ENCODE data around the gene WWP2. TPM values are rescaled to one million over a fixed set of nuclear protein-coding genes. Genes with fewer than 3 reads are reported as not detected.

Gene WWP2
- total RNA-seq, 1 donor from 2014 or later, result 39.9 TPM

DNA sequence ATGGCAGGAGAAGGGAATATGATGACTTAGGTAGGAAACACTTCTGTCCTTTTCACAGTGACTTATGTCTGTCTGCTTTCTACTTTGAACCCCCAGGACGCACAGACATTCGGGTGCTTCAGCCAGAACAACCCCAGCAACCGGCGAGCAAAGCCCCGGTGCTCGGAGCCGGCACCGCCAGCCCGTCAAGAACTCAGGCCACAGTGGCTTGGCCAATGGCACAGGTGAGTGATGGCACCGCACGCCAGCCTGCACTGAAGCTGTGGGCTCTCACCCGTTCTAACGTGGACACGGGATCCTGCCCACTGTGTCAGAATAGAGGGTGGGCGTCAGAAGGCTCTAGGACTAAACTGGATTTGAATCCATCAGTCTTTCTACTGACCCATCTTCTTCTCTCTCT is 109.6 kb downstream of the WWP2 start:
- Mint-ChIP-seq H3K27me3 (ENCODE audit: low read depth) (no peaks in the 10 kb centered on the region), H3K9me3 (ENCODE audit: low read depth) (peaks cover 4% of the 10 kb centered on the region), H3K4me3 (ENCODE audit: unreplicated experiment) (no peak overlapping the region), H3K36me3 (ENCODE audit: low read depth) (peaks cover 19% of the 10 kb centered on the region), H3K4me1 (ENCODE audit: low read depth) (no peaks in the 10 kb centered on the region), H3K27ac (ENCODE audit: unreplicated experiment) (no peak overlapping the region)
- DNase-seq (ENCODE audit: low spot score), result no peak
- TF ChIP-seq CTCF (IDR thresholded peaks at IDR 0.05), result no peak

GRCh38 chr16:69872888-69873287 is 110.8 kb downstream of the WWP2 start:
- H3K4me1 Mint-ChIP-seq (ENCODE audit: low read depth), result no peaks in the 10 kb centered on the region
- H3K27ac Mint-ChIP-seq (ENCODE audit: unreplicated experiment), result no peak overlapping the region
- peaks cover 27% of the 10 kb centered on the region for H3K36me3 Mint-ChIP-seq (ENCODE audit: low read depth)
- no peak for DNase-seq (ENCODE audit: low spot score)
- no peak for TF ChIP-seq CTCF (IDR thresholded peaks at IDR 0.05)
- no peak overlapping the region for H3K4me3 Mint-ChIP-seq (ENCODE audit: unreplicated experiment)
- no peaks in the 10 kb centered on the region for H3K27me3 Mint-ChIP-seq (ENCODE audit: low read depth)
- peaks cover 12% of the 10 kb centered on the region for H3K9me3 Mint-ChIP-seq (ENCODE audit: low read depth)

GRCh38 chr16:69873783-69874182 is 111.7 kb downstream of the WWP2 start:
- Mint-ChIP-seq H3K4me1 (ENCODE audit: low read depth) (no peaks in the 10 kb centered on the region), H3K4me3 (ENCODE audit: unreplicated experiment) (no peak overlapping the region), H3K27me3 (ENCODE audit: low read depth) (no peaks in the 10 kb centered on the region), H3K27ac (ENCODE audit: unreplicated experiment) (no peak overlapping the region), H3K9me3 (ENCODE audit: low read depth) (peaks cover 12% of the 10 kb centered on the region), H3K36me3 (ENCODE audit: low read depth) (peaks cover 27% of the 10 kb centered on the region)
- no peak for TF ChIP-seq CTCF (IDR thresholded peaks at IDR 0.05)
- DNase-seq (ENCODE audit: low spot score), result no peak

- DNase-seq (ENCODE audit: low spot score), result no peak
- TF ChIP-seq CTCF (IDR thresholded peaks at IDR 0.05), result no peak
- no peak overlapping the region for H3K27ac Mint-ChIP-seq (ENCODE audit: unreplicated experiment)
- no peak overlapping the region for H3K4me3 Mint-ChIP-seq (ENCODE audit: unreplicated experiment)
- no peaks in the 10 kb centered on the region for H3K4me1 Mint-ChIP-seq (ENCODE audit: low read depth)
- H3K27me3 Mint-ChIP-seq (ENCODE audit: low read depth), result no peaks in the 10 kb centered on the region
- H3K36me3 Mint-ChIP-seq (ENCODE audit: low read depth), result peaks cover 27% of the 10 kb centered on the region
- H3K9me3 Mint-ChIP-seq (ENCODE audit: low read depth), result peaks cover 13% of the 10 kb centered on the region
These were observed 112.1 kb downstream of the WWP2 start for GRCh38 chr16:69874271-69874670.

- H3K9me3 Mint-ChIP-seq (ENCODE audit: low read depth), result peaks cover 15% of the 10 kb centered on the region
- peak overlapping the region; percentile 37 for H3K27ac Mint-ChIP-seq (ENCODE audit: unreplicated experiment)
- no peak for TF ChIP-seq CTCF (IDR thresholded peaks at IDR 0.05)
- no peak for DNase-seq (ENCODE audit: low spot score)
- H3K4me1 Mint-ChIP-seq (ENCODE audit: low read depth), result peaks cover 8% of the 10 kb centered on the region
- peaks cover 16% of the 10 kb centered on the region for H3K36me3 Mint-ChIP-seq (ENCODE audit: low read depth)
- no peaks in the 10 kb centered on the region for H3K27me3 Mint-ChIP-seq (ENCODE audit: low read depth)
- no peak overlapping the region for H3K4me3 Mint-ChIP-seq (ENCODE audit: unreplicated experiment)
These were observed 118.6 kb downstream of the WWP2 start for GRCh38 chr16:69880640-69881133.

Measured in chondrocyte (in vitro differentiated cells).